Uterus (tissue), 4 donors: ENCODE measurements around the gene TDRD3. TPM values are rescaled to one million over a fixed set of nuclear protein-coding genes. Genes with fewer than 3 reads are reported as not detected.

Source experiments
- DNase-seq, 2 donors: peaks; one replicate each; pipeline ENCODE4 v3.0.0-alpha.2; 2019 to 2020
- H3K27ac ChIP-seq, 2 donors: fragments of 200-600 bp; sonication (generic); 1 replicate in 1 of 2; 2 replicates in 1 of 2; pipeline ENCODE4 v1.5.1; 2016 to 2018
- H3K27me3 ChIP-seq, 2 donors: fragments of 200-600 bp; sonication (generic); one replicate each; pipeline ENCODE4 v1.5.1; 2018 to 2019; ENCODE audit warnings: control low read depth in 1 of 2
- H3K36me3 ChIP-seq, 2 donors: fragments of 200-600 bp; sonication (generic); one replicate each; pipeline ENCODE4 v1.5.1; 2019; ENCODE audit warnings: control low read depth in 1 of 2
- H3K4me1 ChIP-seq, 2 donors: fragments of 200-600 bp; sonication (generic); one replicate each; pipeline ENCODE4 v1.5.1; 2018 to 2019; ENCODE audit warnings: control low read depth in 1 of 2
- H3K4me3 ChIP-seq, 2 donors: fragments of 200-600 bp; sonication (generic); 1 replicate in 1 of 2; 2 replicates in 1 of 2; pipeline ENCODE4 v1.5.1; 2018 to 2019; ENCODE audit warnings: mild to moderate bottlenecking in 1 of 2
- H3K9me3 ChIP-seq, 2 donors: fragments of 200-600 bp; sonication (generic); one replicate each; pipeline ENCODE4 v1.5.1; 2019; ENCODE audit warnings: control low read depth in 1 of 2
- CTCF ChIP-seq, 4 experiments: fragments of 200-600 bp in 2 of 4; fragments of 450-650 bp in 2 of 4; sonication (generic) in 2 of 4; IDR thresholded peaks; one replicate each; pipeline ENCODE4 v1.5.1; 2016 to 2019; ENCODE audit warnings: antibody characterized with exemption in 4 of 4, mild to moderate bottlenecking in 2 of 4, moderate library complexity in 1 of 4
- POLR2A ChIP-seq, 2 donors: fragments of 450-650 bp; IDR thresholded peaks; one replicate each; pipeline ENCODE4 v1.6.1; 2016; ENCODE audit warnings: antibody characterized with exemption in 2 of 2, mild to moderate bottlenecking in 1 of 2, moderate library complexity in 1 of 2
- intact Hi-C: fragments of 100-400 bp; cut with DNase I; formaldehyde crosslinking; loops from one replicate; pipeline ENCODE4 v1.15.1; 2023; ENCODE audit warnings: low total_unique reads
- total RNA-seq, 4 donors: library from RNA; depleted of rRNA in 3 of 4; stranded (reverse); fragments of >200 nt in 3 of 4; gene quantifications; one replicate each; pipeline versions ENCODE4 v1.1.0 to v1.2.4, GENCODE V29; 2014 to 2023
- donor health status: DM: yes; HTN: yes; CAD: no.

The TDRD3 gene
- total RNA-seq, 4 donors from 2014 or later: 18.2 to 76.8 (median 48.4) TPM

GRCh38 chr13:60572003-60572798, 175.2 kb downstream of the TDRD3 start:
- intact Hi-C loops: no loop called here
- Histone ChIP-seq H3K4me1 (no peaks in the 10 kb centered on the region), H3K36me3 (no peaks in the 10 kb centered on the region), H3K27me3 (no peaks in the 10 kb centered on the region), H3K4me3 (no peak overlapping the region), H3K27ac (no peak overlapping the region), H3K9me3 (no peaks in the 10 kb centered on the region)
- no peak for DNase-seq
- TF ChIP-seq POLR2A (IDR thresholded peaks at IDR 0.05): no peak
- TF ChIP-seq CTCF (IDR thresholded peaks at IDR 0.05): no peak

GRCh38 chr13:60572855-60573254, 175.8 kb downstream of the TDRD3 start:
- TF ChIP-seq CTCF (IDR thresholded peaks at IDR 0.05) (no peak), POLR2A (IDR thresholded peaks at IDR 0.05) (no peak)
- Histone ChIP-seq H3K36me3 (no peaks in the 10 kb centered on the region), H3K4me3 (no peak overlapping the region)

GRCh38 chr13:60574735-60575134, 177.7 kb downstream of the TDRD3 start:
- H3K27ac ChIP-seq: no peak overlapping the region
- H3K27me3 ChIP-seq: no peaks in the 10 kb centered on the region
- H3K4me3 ChIP-seq: no peak overlapping the region
- H3K9me3 ChIP-seq: no peaks in the 10 kb centered on the region
- intact Hi-C loops: no loop called here
- DNase-seq: no peak
- no peak for TF ChIP-seq CTCF (IDR thresholded peaks at IDR 0.05)
- TF ChIP-seq POLR2A (IDR thresholded peaks at IDR 0.05): no peak
- H3K4me1 ChIP-seq: no peaks in the 10 kb centered on the region
- H3K36me3 ChIP-seq: no peaks in the 10 kb centered on the region

More at GRCh38 chr13:60572855-60573254, 175.8 kb downstream of the TDRD3 start:
- Histone ChIP-seq H3K9me3 (no peaks in the 10 kb centered on the region), H3K4me1 (no peaks in the 10 kb centered on the region), H3K27me3 (no peaks in the 10 kb centered on the region), H3K27ac (no peak overlapping the region)
- intact Hi-C loops: no loop called here
- no peak for DNase-seq

GRCh38 chr13:60575142-60575541, 178.1 kb downstream of the TDRD3 start:
- no peak for TF ChIP-seq POLR2A (IDR thresholded peaks at IDR 0.05)
- TF ChIP-seq CTCF (IDR thresholded peaks at IDR 0.05): no peak
- DNase-seq: no peak
- no peaks in the 10 kb centered on the region for H3K36me3 ChIP-seq
- H3K4me3 ChIP-seq: no peak overlapping the region
- H3K27ac ChIP-seq: no peak overlapping the region
- no peaks in the 10 kb centered on the region for H3K4me1 ChIP-seq
- no peaks in the 10 kb centered on the region for H3K9me3 ChIP-seq
- no peaks in the 10 kb centered on the region for H3K27me3 ChIP-seq
- intact Hi-C loops: no loop called here

GRCh38 chr13:60577761-60578160, 180.7 kb downstream of the TDRD3 start:
- H3K9me3 ChIP-seq: no peaks in the 10 kb centered on the region
- TF ChIP-seq POLR2A (IDR thresholded peaks at IDR 0.05) (no peak), CTCF (IDR thresholded peaks at IDR 0.05) (no peak)
- intact Hi-C loops: no loop called here
- H3K36me3 ChIP-seq: no peaks in the 10 kb centered on the region
- H3K27me3 ChIP-seq: no peaks in the 10 kb centered on the region
- no peak overlapping the region for H3K27ac ChIP-seq
- H3K4me3 ChIP-seq: no peak overlapping the region
- no peaks in the 10 kb centered on the region for H3K4me1 ChIP-seq
- no peak for DNase-seq
